Fibroblast of pulmonary artery (primary cell): ENCODE data around the gene ZNF532.

Experiments used
- DNase-seq: peaks from one replicate; pipeline ENCODE4 v3.0.0-alpha.2; 2010; ENCODE audit warnings: low read depth
- H3K4me3 ChIP-seq: replicated peaks from 2 replicates; pipeline ENCODE4 v1.5.1; 2011; ENCODE audit warnings: low read depth, mild to moderate bottlenecking, control low read depth, low read length, moderate library complexity
- TF ChIP-seq, protein P1 (sequence below): IDR thresholded peaks from 2 replicates; pipeline ENCODE4 v1.5.1; 2011; ENCODE audit warnings: mild to moderate bottlenecking, control low read depth, low read length, inconsistent platforms; ENCODE audit errors: missing control alignments

The ZNF532 gene

DNA sequence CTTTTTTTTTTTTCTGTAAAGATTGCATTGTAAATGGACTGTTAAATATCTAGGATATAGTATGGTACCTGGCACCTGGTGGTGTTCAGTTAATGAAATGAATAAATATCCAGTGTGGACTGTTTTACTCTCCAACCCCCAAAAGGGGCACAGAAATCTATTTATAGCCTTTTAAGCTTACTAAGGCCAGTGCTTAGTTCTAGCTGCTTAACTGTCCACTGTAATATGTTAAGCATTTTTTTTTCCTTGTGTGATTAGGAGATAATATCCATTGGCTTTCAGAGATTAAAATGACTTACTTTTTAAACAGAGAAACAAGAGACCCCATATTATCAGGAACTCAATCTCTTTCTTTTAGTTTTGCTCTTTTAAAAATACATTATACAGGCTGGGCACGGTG lies 84.4 kb downstream of the ZNF532 start:
- DNase-seq: no peak
- H3K4me3 ChIP-seq: no peak overlapping the region
- TF ChIP-seq, protein P1, sequence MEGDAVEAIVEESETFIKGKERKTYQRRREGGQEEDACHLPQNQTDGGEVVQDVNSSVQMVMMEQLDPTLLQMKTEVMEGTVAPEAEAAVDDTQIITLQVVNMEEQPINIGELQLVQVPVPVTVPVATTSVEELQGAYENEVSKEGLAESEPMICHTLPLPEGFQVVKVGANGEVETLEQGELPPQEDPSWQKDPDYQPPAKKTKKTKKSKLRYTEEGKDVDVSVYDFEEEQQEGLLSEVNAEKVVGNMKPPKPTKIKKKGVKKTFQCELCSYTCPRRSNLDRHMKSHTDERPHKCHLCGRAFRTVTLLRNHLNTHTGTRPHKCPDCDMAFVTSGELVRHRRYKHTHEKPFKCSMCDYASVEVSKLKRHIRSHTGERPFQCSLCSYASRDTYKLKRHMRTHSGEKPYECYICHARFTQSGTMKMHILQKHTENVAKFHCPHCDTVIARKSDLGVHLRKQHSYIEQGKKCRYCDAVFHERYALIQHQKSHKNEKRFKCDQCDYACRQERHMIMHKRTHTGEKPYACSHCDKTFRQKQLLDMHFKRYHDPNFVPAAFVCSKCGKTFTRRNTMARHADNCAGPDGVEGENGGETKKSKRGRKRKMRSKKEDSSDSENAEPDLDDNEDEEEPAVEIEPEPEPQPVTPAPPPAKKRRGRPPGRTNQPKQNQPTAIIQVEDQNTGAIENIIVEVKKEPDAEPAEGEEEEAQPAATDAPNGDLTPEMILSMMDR: no peak

DNA sequence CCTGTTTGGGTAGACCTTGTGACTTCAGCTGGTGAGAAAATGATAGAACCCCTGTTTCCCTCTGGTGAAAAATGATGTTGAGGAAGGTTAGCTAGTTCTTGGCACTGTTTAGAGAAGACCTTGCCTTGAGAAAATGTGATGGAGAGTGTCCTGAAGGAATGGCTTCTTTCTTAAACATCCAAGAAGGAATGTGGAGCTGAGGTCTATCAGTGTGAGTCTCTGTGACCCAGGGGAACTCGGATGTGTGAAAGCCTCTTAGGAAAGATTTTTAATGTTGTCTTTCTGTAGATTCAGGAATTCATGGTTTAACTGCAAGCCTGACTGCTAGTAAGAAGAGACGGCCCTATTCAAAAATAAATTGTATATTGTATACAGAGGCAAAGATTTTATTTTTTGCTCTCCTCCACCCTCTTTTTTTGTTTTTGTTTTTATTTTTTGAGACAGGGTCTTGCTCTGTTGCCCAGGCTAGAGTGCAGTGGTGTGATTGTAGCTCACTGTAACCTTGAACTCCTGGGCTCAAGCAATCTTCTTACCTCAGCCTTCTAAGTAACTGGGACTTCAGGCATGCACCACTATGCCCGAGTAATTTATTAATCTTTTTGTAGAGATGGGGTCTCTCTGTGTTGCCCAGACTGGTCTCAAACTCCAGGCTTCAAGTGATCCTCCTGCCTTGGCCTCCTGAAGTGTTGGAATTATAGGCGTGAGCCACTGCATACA lies 87.5 kb downstream of the ZNF532 start:
- TF ChIP-seq, protein P1: no peak
- H3K4me3 ChIP-seq: no peak overlapping the region
- no peak for DNase-seq

DNA sequence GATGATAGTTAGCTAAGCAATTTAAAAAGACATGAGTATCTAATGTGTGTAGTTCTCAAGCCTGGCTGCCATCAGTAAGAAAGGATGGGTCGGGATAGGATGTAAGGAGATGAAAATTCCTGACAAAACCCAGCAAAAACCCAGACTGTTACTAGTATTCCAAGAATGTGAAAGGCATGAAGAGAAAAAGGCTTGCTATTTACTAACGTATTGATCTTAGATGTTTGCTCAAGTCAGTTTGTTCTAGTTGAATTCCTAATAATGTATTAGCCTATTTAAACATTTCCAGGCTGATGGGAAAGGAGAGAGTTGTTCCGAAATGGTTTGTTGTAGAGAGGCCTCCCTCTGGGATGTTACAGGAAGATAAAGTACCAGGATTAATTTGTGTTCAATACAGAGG lies 88.2 kb downstream of the ZNF532 start:
- no peak overlapping the region for H3K4me3 ChIP-seq
- TF ChIP-seq, protein P1: no peak
- DNase-seq: peak; percentile 11

DNA sequence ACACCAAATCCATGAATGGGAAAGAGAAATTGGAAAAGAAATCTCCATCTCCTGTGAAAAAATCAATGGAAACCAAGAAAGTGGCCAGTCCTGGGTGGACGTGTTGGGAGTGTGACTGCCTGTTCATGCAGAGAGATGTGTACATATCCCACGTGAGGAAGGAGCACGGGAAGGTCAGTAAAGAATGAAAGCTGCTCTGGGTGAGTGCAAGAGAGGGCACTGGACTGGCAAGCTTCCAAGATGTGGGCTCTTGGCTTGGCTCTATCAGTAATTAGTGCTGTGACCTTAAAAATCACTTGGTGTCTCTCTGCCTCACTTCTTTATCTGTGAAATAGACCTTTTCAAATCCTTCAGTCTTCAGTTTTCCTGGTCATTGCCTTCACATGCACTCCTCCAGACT lies 89.0 kb downstream of the ZNF532 start:
- peak; percentile 25 for DNase-seq
- TF ChIP-seq, protein P1: no peak
- no peak overlapping the region for H3K4me3 ChIP-seq

DNA sequence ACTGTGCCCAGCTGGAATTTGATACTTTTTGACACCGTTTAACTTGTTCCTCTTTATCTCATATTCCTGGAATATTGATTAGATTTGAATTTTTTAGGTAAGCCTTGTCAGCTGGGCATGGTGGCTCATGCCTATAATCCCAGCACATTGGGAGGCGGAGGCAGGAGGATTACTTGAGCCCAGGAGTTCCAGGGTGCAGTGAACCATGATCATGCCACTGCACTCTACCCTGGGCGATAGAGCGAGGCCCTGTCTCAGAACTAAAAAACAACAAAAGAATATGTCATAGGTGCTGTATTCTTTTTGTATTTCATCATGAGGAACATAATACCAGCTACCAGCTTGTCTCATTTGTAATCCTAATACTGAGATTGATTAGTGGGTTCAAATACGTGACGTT lies 90.3 kb downstream of the ZNF532 start:
- DNase-seq: no peak
- no peak overlapping the region for H3K4me3 ChIP-seq
- TF ChIP-seq, protein P1: no peak

DNA sequence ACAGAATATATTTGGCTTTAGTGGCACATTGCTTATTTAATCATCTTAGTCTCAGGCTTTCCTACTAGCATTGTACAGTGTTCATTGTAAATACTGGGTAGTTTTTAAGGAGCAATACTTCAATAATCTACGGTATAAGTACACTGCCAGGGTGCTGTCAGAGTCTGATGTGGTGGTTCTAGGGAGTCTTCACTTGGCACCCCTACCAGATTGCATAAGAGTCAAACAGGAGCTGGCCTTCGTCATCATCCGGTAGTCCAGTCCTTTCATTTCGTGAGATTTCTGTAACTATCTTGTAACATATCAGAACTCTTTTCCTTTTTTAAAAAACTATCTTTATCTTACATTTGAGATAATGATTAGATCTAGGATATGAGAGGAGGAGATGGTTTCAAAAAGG lies 91.1 kb downstream of the ZNF532 start:
- DNase-seq: peak; percentile 54
- no peak overlapping the region for H3K4me3 ChIP-seq
- TF ChIP-seq, protein P1: no peak

DNA sequence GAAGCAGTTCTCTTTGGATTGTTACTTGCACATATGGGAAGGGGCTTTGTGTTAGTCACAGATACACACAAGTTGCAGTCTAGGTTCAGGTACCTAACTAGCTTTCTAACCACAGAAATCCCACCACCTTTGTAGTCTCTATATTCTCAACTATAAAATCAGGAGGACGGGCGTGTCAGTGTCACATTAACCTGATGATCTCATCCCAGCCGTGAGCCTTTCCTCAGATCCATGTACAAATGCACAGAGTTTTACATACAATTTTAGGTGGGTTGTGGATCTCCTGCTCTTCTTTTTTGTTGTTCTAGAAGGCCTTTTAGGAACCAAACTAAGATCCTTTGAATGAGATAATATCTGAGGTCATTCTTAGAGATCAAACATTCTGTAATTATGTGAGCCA lies 94.0 kb downstream of the ZNF532 start:
- DNase-seq: no peak
- TF ChIP-seq, protein P1: no peak
- H3K4me3 ChIP-seq: no peak overlapping the region
